ENCODE data around the gene ZNF382. TPM values are rescaled to one million over a fixed set of nuclear protein-coding genes. Genes with fewer than 3 reads are reported as not detected.

ZNF382 gene
- 18.3 TPM for total RNA-seq
- long read RNA-seq, partial matches to known transcripts, result 0 of 9 reads
- long read RNA-seq, other reads (novel, unspliced or antisense), result 8 of 9 reads

GRCh38 chr19:36605101-36605876, at the start of gene ZNF382:
TSS of gene ZNF382 (plus strand) at chr19:36605313. CDS start at chr19:36609915, 4,602 bp downstream.
- peak; percentile 83 for DNase-seq
- peaks cover 10% of the 10 kb centered on the region for H3K9me3 ChIP-seq (replicated peaks)
- TF ChIP-seq CTCF (IDR thresholded peaks at IDR 0.05; ENCODE audit: borderline replicate concordance), result no peak
- peak within 1 kb of the TSS; percentile 92 for H3K4me3 ChIP-seq
- peaks cover 30% of the 10 kb centered on the region for H3K36me3 ChIP-seq
- no peaks in the 10 kb centered on the region for H3K27me3 ChIP-seq (ENCODE audit: low read depth)
- H3K27ac ChIP-seq (replicated peaks), result peak within 1 kb of the TSS; percentile 93
- peaks cover 30% of the 10 kb centered on the region for H3K4me1 ChIP-seq
- intact Hi-C loops (cut with micrococcal nuclease), result no loop called here

- no peaks in the 10 kb centered on the region for H3K4me1 ChIP-seq
- no peaks in the 10 kb centered on the region for H3K27me3 ChIP-seq (ENCODE audit: low read depth)
- no peak overlapping the region for H3K27ac ChIP-seq (replicated peaks)
- TF ChIP-seq CTCF (IDR thresholded peaks at IDR 0.05; ENCODE audit: borderline replicate concordance), result no peak
- H3K36me3 ChIP-seq, result peaks cover 100% of the 10 kb centered on the region
- DNase-seq, result no peak
- intact Hi-C loops (cut with micrococcal nuclease), result no loop called here
- peaks cover 100% of the 10 kb centered on the region for H3K9me3 ChIP-seq (replicated peaks)
- no peak overlapping the region for H3K4me3 ChIP-seq
These were observed 40.7 kb upstream of the ZNF382 start for GRCh38 chr19:36564391-36564790.

GRCh38 chr19:36572593-36573019, 32.5 kb upstream of the ZNF382 start:
- peak overlapping the region; percentile 91 for H3K27ac ChIP-seq (replicated peaks)
- H3K36me3 ChIP-seq, result peaks cover 60% of the 10 kb centered on the region
- H3K4me1 ChIP-seq, result peaks cover 39% of the 10 kb centered on the region
- no peaks in the 10 kb centered on the region for H3K27me3 ChIP-seq (ENCODE audit: low read depth)
- intact Hi-C loops (cut with micrococcal nuclease), result no loop called here
- H3K9me3 ChIP-seq (replicated peaks), result peaks cover 30% of the 10 kb centered on the region
- peak overlapping the region; percentile 95 for H3K4me3 ChIP-seq
- no peak for TF ChIP-seq CTCF (IDR thresholded peaks at IDR 0.05; ENCODE audit: borderline replicate concordance)
- DNase-seq, result no peak

GRCh38 chr19:36573020-36573894, 31.9 kb upstream of the ZNF382 start, which contains the start of gene ZNF529:
TSS of gene ZNF529 (minus strand) at chr19:36573292. CDS start at chr19:36572346, 946 bp downstream.
- intact Hi-C loops (cut with micrococcal nuclease), result no loop called here
- peak within 1 kb of the TSS; percentile 91 for H3K27ac ChIP-seq (replicated peaks)
- DNase-seq, result peak; percentile 87
- H3K27me3 ChIP-seq (ENCODE audit: low read depth), result no peaks in the 10 kb centered on the region
- TF ChIP-seq CTCF (IDR thresholded peaks at IDR 0.05; ENCODE audit: borderline replicate concordance), result no peak
- H3K9me3 ChIP-seq (replicated peaks), result peaks cover 23% of the 10 kb centered on the region
- peaks cover 59% of the 10 kb centered on the region for H3K36me3 ChIP-seq
- peaks cover 39% of the 10 kb centered on the region for H3K4me1 ChIP-seq
- peak within 1 kb of the TSS; percentile 95 for H3K4me3 ChIP-seq
